GM12801 (cell line): ENCODE data around the gene IL1RAPL1.

Experiments
- CTCF ChIP-seq: IDR thresholded peaks from one replicate; pipeline ENCODE4 v1.5.1; 2011; ENCODE audit warnings: control low read depth; ENCODE audit not compliant: insufficient read length; ENCODE audit errors: extremely low read depth

Gene IL1RAPL1

GRCh38 chrX:28595346-28595745, 8.1 kb downstream of the IL1RAPL1 start:
- TF ChIP-seq CTCF, result no peak

GRCh38 chrX:28599957-28600356, 12.7 kb downstream of the IL1RAPL1 start:
- no peak for TF ChIP-seq CTCF

GRCh38 chrX:28609003-28609402, 21.8 kb downstream of the IL1RAPL1 start:
- TF ChIP-seq CTCF, result no peak

- no peak for TF ChIP-seq CTCF
Measured at GRCh38 chrX:28609917-28610613, 22.8 kb downstream of the IL1RAPL1 start.

GRCh38 chrX:28610746-28611145, 23.5 kb downstream of the IL1RAPL1 start:
- TF ChIP-seq CTCF, result no peak

- no peak for TF ChIP-seq CTCF
Measured at GRCh38 chrX:28613558-28613957, 26.3 kb downstream of the IL1RAPL1 start.

- TF ChIP-seq CTCF, result no peak
Measured at GRCh38 chrX:28625223-28625622, 38.0 kb downstream of the IL1RAPL1 start.

GRCh38 chrX:28626515-28626914, 39.3 kb downstream of the IL1RAPL1 start:
- no peak for TF ChIP-seq CTCF
